ENCODE results near the gene CD164.

DNA sequence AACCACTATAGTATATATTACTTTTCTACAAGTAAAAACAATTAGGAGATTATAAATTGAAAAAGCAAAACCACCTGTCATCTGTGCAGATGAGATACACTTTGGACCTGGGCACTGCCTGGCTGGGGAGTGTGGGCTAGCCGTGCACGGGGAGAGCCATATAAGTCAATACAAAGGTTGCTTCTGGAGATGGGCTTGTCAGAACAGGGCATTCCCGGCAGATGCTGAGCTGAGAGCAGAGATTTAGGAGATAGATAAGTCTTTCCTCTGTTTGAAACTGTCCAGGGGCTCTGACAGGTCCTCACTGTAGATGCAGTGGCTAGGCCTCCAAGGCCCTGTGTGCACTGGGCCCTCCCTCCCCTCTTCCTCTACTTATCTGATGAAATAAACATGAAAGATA is 34.5 kb downstream of the CD164 start:
- TF ChIP-seq, protein P1, sequence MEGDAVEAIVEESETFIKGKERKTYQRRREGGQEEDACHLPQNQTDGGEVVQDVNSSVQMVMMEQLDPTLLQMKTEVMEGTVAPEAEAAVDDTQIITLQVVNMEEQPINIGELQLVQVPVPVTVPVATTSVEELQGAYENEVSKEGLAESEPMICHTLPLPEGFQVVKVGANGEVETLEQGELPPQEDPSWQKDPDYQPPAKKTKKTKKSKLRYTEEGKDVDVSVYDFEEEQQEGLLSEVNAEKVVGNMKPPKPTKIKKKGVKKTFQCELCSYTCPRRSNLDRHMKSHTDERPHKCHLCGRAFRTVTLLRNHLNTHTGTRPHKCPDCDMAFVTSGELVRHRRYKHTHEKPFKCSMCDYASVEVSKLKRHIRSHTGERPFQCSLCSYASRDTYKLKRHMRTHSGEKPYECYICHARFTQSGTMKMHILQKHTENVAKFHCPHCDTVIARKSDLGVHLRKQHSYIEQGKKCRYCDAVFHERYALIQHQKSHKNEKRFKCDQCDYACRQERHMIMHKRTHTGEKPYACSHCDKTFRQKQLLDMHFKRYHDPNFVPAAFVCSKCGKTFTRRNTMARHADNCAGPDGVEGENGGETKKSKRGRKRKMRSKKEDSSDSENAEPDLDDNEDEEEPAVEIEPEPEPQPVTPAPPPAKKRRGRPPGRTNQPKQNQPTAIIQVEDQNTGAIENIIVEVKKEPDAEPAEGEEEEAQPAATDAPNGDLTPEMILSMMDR (conservative IDR thresholded peaks at IDR 0.05; ENCODE audit: low read depth, low read length), result no peak
- TF ChIP-seq MAZ (IDR thresholded peaks at IDR 0.05; ENCODE audit: borderline replicate concordance, low read depth, low read length) (no peak), POLR2A (IDR thresholded peaks at IDR 0.05; ENCODE audit: low read depth, low read length) (no peak), SMC3 (IDR thresholded peaks at IDR 0.05; ENCODE audit: low read depth, low read length) (no peak), CHD1 (IDR thresholded peaks at IDR 0.05; ENCODE audit: low read depth, low read length) (no peak), CEBPB (IDR thresholded peaks at IDR 0.05; ENCODE audit: low read depth, low read length) (no peak), RFX5 (IDR thresholded peaks at IDR 0.05; ENCODE audit: low read depth, low read length) (no peak), USF2 (IDR thresholded peaks at IDR 0.05; ENCODE audit: low read depth, low read length) (no peak)
